DND-41 (cell line): ENCODE results near the gene TMCC2.

Experiments
- ATAC-seq: fragments of 200-7000 bp; cut with Tn5 transposase; 3 replicates; pipeline ENCODE4 v1.9.1; 2021; ENCODE audit warnings: low read depth; ENCODE audit not compliant: insufficient read depth
- DNase-seq: peaks from one replicate; pipeline ENCODE4 v3.0.0-alpha.2; 2020
- H2AFZ ChIP-seq: 2 replicates; pipeline ENCODE4 v1.6.0; 2012; ENCODE audit warnings: low read depth, low read length
- H3K27ac ChIP-seq: 2 replicates; pipeline ENCODE4 v1.5.1; 2012; ENCODE audit warnings: low read length, inconsistent platforms
- H3K27me3 ChIP-seq: fragments of 200-600 bp; sonication (generic); 2 replicates; pipeline ENCODE4 v1.6.0; 2012; ENCODE audit warnings: low read length, mild to moderate bottlenecking, inconsistent platforms; ENCODE audit not compliant: insufficient read depth, poor library complexity
- H3K36me3 ChIP-seq: 2 replicates; pipeline ENCODE4 v1.5.1; 2012; ENCODE audit warnings: low read length, inconsistent platforms; ENCODE audit not compliant: insufficient read depth
- H3K4me1 ChIP-seq: 2 replicates; pipeline ENCODE4 v1.5.1; 2012; ENCODE audit warnings: mild to moderate bottlenecking, low read length; ENCODE audit not compliant: insufficient read depth
- H3K4me2 ChIP-seq: 2 replicates; pipeline ENCODE4 v1.6.0; 2012; ENCODE audit warnings: mild to moderate bottlenecking, moderate library complexity, low read length, inconsistent platforms; ENCODE audit not compliant: insufficient read depth
- H3K4me3 ChIP-seq, 2 experiments: fragments of 200-600 bp in 1 of 2; shearing (Covaris generic) in 1 of 2; 2 replicates each; pipeline ENCODE4 v1.5.1; 2012 to 2016; ENCODE audit warnings: inconsistent platforms in 2 of 2, low read length in 2 of 2, mild to moderate bottlenecking in 2 of 2, low read depth in 1 of 2, moderate library complexity in 1 of 2
- H3K79me2 ChIP-seq: 2 replicates; pipeline ENCODE4 v1.6.0; 2012; ENCODE audit warnings: low read length, inconsistent platforms; ENCODE audit not compliant: insufficient read depth
- H3K9ac ChIP-seq: 2 replicates; pipeline ENCODE4 v1.6.0; 2012; ENCODE audit warnings: low read depth, mild to moderate bottlenecking, inconsistent platforms, low read length, moderate library complexity
- H3K9me3 ChIP-seq: 2 replicates; pipeline ENCODE4 v1.5.1; 2012; ENCODE audit warnings: low read length, moderate library complexity, mild to moderate bottlenecking, inconsistent platforms; ENCODE audit not compliant: insufficient read depth, severe bottlenecking
- H4K20me1 ChIP-seq: 2 replicates; pipeline ENCODE4 v1.6.0; 2012; ENCODE audit warnings: low read length; ENCODE audit not compliant: insufficient read depth
- EZH2 ChIP-seq: IDR thresholded peaks from 3 replicates; pipeline ENCODE4 v1.6.1; 2012; ENCODE audit warnings: borderline replicate concordance, low read depth, mild to moderate bottlenecking, moderate library complexity, low read length, inconsistent platforms; ENCODE audit not compliant: severe bottlenecking
- TF ChIP-seq, protein P1 (sequence below): IDR thresholded peaks from 2 replicates; pipeline ENCODE4 v1.5.1; 2012; ENCODE audit warnings: borderline replicate concordance, low read length, moderate library complexity, mild to moderate bottlenecking; ENCODE audit not compliant: poor library complexity, severe bottlenecking; ENCODE audit errors: extremely low read depth

The TMCC2 gene

DNA sequence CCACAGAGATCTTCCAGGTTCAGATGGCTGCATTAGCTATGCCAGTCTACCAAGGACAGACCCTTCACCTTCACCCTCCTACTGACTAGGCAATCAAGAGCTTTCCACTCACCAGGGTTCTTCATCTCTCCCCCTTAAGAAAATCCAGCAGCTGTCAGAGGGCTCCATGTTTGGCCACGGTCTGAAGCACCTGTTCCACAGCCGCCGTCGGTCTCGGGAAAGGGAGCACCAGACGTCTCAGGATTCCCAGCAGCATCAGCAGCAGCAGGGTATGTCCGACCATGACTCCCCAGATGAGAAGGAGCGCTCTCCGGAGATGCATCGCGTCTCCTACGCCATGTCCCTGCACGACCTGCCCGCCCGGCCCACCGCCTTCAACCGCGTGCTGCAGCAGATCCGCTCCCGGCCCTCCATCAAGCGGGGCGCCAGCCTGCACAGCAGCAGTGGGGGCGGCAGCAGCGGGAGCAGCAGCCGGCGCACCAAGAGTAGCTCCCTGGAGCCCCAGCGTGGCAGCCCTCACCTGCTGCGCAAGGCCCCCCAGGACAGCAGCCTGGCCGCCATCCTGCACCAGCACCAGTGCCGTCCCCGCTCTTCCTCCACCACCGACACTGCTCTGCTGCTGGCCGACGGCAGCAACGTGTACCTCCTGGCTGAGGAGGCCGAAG, 13.8 kb downstream of the TMCC2 start:
- H3K27ac ChIP-seq, result no peak overlapping the region
- no peaks in the 10 kb centered on the region for H3K27me3 ChIP-seq
- no peak overlapping the region for H3K4me3 ChIP-seq
- H4K20me1 ChIP-seq, result no peaks in the 10 kb centered on the region; the same call in 1 of the 2 replicates
- no peak overlapping the region for H2AFZ ChIP-seq
- no peaks in the 10 kb centered on the region for H3K79me2 ChIP-seq
- DNase-seq (no peak), ATAC-seq (no peak)
- no peaks in the 10 kb centered on the region for H3K36me3 ChIP-seq
- no peak overlapping the region for H3K9ac ChIP-seq
- no peaks in the 10 kb centered on the region for H3K9me3 ChIP-seq
- no peaks in the 10 kb centered on the region for H3K4me1 ChIP-seq
- TF ChIP-seq, protein P1, sequence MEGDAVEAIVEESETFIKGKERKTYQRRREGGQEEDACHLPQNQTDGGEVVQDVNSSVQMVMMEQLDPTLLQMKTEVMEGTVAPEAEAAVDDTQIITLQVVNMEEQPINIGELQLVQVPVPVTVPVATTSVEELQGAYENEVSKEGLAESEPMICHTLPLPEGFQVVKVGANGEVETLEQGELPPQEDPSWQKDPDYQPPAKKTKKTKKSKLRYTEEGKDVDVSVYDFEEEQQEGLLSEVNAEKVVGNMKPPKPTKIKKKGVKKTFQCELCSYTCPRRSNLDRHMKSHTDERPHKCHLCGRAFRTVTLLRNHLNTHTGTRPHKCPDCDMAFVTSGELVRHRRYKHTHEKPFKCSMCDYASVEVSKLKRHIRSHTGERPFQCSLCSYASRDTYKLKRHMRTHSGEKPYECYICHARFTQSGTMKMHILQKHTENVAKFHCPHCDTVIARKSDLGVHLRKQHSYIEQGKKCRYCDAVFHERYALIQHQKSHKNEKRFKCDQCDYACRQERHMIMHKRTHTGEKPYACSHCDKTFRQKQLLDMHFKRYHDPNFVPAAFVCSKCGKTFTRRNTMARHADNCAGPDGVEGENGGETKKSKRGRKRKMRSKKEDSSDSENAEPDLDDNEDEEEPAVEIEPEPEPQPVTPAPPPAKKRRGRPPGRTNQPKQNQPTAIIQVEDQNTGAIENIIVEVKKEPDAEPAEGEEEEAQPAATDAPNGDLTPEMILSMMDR, result no peak
- TF ChIP-seq EZH2, result no peak
- H3K4me2 ChIP-seq, result no peak overlapping the region

DNA sequence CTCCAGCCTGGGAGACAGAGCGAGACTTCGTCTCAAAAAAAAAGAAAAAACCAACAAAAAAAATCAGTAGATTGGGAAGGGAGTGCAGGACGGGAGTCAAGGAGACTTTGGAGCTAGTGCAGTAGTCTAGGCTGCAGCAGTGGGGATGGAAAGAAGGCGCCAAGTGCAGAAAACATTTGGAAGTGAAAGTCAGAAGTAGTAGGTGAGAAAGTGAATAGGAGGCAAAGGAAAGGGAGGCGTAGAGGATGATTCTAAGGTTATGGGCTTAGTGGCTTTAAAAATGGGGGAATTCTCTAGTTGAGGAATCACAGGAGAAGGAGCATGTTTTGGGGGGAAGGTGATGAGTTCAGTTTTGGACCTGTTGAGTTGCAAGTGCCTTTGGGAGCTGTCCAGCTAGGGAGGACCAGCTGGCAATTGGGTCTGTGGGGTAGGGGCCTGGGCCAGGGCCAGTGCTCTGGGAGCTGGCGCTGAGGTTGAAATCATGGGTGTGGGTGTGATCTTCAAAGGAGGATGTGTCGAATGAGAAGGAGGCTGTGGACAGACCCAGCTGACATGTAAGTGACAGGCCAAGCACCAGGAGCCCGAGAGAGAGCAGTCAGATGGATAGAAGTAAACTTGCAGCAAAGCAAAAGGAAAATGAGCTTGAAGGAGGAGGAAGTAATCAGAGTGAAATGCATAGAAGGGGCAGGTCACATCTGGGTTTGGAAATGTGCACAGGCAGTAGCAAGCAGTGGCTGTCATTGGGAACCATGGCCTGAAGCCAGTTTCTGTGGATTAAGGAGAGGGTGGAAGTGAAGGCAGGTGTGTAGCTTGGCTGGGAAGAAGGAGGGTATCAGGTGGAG, 15.8 kb downstream of the TMCC2 start:
- Histone ChIP-seq H3K4me2 (no peak overlapping the region), H3K9me3 (no peaks in the 10 kb centered on the region), H3K36me3 (no peaks in the 10 kb centered on the region), H3K27ac (no peak overlapping the region), H3K4me3 (no peak overlapping the region), H3K9ac (no peak overlapping the region), H3K79me2 (no peaks in the 10 kb centered on the region), H3K4me1 (no peaks in the 10 kb centered on the region), H3K27me3 (no peaks in the 10 kb centered on the region), H4K20me1 (peaks cover 2% of the 10 kb centered on the region), H2AFZ (no peak overlapping the region)
- no peak for ATAC-seq
- TF ChIP-seq, protein P1, result no peak
- TF ChIP-seq EZH2, result no peak
- DNase-seq, result no peak

DNA sequence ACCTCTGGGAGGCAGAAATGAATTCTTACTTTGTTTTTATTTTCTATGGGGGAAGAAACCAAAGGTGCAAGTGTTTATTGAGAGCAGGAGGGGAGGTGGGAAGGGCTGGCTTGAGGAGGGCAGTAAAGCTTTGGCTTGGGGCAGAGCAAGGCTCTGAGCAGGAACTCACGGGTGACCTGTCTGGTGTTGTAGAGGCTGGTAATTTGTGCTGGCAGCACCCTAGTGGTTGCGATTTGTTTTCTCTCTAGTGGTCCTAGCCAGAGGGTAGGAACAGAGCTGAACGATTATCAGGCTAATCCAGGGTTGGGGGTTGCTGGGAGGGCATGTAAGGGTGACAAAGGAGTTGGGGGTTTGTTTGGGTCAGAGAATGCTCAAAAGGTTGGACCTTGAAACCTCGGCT, 16.6 kb downstream of the TMCC2 start:
- no peak overlapping the region for H3K27ac ChIP-seq
- ATAC-seq (no peak), DNase-seq (no peak)
- H3K4me2 ChIP-seq, result no peak overlapping the region
- no peak overlapping the region for H3K9ac ChIP-seq
- TF ChIP-seq, protein P1, result no peak
- no peak overlapping the region for H2AFZ ChIP-seq
- H3K27me3 ChIP-seq, result no peaks in the 10 kb centered on the region
- no peaks in the 10 kb centered on the region for H3K36me3 ChIP-seq
- H3K4me3 ChIP-seq, result no peak overlapping the region
- H3K4me1 ChIP-seq, result no peaks in the 10 kb centered on the region
- H3K9me3 ChIP-seq, result no peaks in the 10 kb centered on the region
- H3K79me2 ChIP-seq, result no peaks in the 10 kb centered on the region
- H4K20me1 ChIP-seq, result peaks cover 2% of the 10 kb centered on the region
